HG02840 (cell line): ENCODE data around the gene NRDC.

Experiments used
- ATAC-seq: cut with Tn5 transposase; IDR thresholded peaks from one replicate; pipeline ENCODE4 v1.9.1; 2021; ENCODE audit warnings: mild to moderate bottlenecking, moderate library complexity, moderate number of reproducible peaks; ENCODE audit not compliant: unreplicated experiment, low FRiP score

NRDC gene, protein sequence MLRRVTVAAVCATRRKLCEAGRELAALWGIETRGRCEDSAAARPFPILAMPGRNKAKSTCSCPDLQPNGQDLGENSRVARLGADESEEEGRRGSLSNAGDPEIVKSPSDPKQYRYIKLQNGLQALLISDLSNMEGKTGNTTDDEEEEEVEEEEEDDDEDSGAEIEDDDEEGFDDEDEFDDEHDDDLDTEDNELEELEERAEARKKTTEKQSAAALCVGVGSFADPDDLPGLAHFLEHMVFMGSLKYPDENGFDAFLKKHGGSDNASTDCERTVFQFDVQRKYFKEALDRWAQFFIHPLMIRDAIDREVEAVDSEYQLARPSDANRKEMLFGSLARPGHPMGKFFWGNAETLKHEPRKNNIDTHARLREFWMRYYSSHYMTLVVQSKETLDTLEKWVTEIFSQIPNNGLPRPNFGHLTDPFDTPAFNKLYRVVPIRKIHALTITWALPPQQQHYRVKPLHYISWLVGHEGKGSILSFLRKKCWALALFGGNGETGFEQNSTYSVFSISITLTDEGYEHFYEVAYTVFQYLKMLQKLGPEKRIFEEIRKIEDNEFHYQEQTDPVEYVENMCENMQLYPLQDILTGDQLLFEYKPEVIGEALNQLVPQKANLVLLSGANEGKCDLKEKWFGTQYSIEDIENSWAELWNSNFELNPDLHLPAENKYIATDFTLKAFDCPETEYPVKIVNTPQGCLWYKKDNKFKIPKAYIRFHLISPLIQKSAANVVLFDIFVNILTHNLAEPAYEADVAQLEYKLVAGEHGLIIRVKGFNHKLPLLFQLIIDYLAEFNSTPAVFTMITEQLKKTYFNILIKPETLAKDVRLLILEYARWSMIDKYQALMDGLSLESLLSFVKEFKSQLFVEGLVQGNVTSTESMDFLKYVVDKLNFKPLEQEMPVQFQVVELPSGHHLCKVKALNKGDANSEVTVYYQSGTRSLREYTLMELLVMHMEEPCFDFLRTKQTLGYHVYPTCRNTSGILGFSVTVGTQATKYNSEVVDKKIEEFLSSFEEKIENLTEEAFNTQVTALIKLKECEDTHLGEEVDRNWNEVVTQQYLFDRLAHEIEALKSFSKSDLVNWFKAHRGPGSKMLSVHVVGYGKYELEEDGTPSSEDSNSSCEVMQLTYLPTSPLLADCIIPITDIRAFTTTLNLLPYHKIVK

DNA sequence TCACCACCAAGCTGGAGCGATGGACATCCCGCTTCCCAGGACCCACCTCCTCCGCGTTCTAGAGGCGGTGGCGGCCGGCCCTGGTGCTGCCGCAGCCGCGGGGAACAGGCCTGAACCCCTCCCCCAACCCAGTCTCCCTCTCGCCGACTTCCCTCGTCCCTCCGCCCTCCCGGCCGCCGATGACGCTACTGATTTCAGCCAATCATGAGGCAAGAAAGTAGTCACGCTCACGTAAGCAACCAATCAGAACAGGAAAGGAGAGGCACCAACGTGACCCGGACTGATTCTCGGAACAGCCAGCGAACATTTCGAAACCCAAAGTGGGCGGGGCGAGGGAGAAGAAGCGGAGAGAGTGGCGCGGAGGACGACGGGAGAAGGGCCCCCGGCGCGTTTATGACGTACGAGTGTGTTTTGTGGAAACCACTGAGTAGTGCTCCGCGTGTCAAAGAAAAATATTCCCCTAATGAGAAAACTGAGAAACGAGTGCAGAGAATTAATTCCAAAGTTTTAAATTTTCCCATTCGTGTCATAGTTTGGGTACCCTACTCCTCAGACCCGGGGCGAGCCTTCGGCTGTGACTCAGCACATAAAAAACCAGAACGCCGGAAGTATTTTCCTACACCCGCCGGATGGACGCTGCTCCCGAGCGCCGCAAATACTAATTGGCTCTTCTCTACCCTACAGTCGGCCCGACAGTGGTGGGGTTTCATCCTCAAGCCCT, at the start of gene NRDC:
Gene NRDC (minus strand): TSS at position 112 of the 721 bp plus-strand sequence. CDS start 112 bp downstream, outside the sequence.
- ATAC-seq = peak; percentile 96

DNA sequence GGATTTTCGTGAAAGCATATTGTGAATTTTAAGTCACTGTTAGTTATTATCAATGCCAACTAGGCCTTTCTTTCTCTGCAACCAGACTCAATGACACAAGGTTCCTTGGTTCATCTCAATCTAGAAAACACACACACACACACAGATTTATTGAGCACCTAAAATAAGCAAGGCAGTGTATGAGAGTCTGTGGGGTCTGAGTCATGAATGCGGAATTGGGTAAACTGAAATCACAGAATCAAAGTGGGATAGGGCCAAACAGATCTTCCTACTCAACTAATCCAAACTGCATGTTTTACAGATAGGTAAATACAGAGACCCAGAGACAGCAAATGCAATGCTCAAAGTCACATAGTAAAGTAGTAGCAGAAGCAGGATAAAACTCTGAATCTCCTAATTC, 48.5 kb upstream of the NRDC start:
- ATAC-seq = no peak

DNA sequence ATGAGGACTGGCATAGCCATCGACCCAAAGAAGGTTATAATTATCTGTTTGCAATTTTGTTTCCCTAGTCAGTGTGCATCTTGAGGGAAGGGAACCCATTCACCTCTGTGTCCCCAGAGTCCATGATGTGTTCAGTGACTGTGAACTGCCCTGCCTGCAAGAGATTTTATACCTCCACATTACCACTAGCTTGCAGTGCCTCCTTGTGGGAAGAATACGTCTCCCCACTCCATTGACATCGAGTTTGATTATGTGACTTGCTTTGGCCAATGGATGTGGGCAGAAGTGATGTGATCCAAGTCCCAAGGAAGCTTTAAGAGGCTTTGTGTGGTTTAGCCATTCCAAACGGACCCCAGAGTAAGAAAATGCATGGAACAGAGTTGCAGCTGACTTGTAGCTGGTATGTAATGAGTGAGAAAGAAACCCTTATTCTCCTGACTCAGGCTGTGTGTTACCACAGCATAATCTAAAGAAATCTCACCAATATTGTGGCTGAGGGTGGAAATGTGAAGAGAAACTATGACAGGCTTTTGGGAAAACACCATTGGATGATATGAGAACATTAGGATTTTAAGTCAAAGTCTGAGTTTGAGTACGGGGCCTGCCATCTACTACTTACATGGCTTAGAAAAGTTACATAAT, 47.8 kb upstream of the NRDC start:
- ATAC-seq = no peak

DNA sequence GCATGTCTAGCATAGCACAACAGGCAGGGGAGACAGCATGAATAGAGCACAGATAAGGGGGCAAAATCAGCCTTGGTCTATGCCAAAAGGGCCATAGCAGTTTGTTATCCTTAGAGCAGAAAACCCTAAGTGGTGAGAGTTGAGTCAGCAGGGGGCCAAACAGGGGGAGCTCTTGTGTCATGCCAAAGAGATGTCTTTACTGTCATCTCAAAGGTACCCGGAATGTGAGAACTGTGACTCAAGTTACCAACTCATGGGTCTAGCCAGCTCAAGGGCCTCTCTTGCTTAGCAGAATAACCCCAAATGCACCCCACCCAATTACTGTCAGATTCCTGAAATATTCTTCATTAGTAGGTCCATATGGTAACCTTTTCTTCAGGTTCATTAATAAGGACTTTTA, 45.9 kb upstream of the NRDC start:
- ATAC-seq = no peak

DNA sequence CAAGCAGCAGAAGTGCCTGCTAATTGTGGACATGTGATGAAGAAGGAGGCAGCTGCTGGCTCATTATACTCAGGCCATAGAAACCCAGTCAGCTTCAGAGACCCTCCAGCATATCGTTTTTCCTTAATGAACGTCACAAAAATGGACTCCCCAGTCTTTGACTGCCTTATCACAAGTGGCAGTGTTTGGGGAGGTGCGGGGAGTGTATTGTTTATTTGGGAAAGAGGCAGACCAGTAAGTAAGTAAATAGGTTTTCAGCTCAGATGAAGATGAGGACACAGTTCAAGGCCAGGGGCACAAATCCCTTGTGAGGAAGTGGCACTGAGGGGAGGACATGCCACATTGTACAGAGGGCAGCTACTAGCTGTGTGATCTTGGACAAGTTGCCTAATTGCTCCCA, 43.5 kb upstream of the NRDC start:
- no peak for ATAC-seq

DNA sequence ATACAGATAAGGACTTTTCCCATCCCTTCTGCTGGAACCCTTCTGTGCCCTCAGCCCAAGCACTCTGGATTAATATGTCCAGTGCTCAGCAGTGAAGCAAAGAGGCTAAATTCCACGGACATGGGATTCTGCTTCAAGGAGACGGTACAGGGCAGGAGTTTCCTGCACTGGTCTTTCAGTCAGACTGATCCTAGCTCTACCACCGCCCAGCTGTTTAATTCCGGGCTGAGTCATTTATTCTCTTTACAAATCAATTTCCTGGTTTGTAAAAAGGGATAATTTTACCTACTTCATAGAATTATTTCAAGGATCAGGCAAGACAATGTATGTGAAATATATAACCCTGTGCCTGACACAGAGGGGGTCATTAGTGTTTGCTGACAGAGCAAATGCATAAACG, 41.6 kb upstream of the NRDC start:
- no peak for ATAC-seq

DNA sequence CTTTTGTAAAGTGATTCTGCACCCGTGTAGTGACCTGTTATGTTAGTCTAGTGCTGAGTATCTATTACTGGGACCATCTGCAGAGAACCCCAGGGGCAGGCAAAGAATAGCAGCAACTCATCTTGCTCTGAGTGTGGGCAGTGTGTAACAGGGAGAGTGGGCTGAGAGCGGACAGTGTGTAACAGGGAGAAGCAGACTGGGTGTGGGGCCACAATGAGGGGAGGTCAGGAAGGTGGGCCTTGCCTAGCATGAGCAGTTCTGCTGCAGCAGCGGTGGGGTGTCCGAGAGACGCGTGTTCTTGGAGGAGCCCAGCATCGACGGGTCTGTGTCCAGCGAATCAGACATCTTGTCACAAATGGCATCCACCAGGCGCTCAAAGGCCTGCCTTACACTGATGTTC, 41.2 kb upstream of the NRDC start:
- no peak for ATAC-seq

DNA sequence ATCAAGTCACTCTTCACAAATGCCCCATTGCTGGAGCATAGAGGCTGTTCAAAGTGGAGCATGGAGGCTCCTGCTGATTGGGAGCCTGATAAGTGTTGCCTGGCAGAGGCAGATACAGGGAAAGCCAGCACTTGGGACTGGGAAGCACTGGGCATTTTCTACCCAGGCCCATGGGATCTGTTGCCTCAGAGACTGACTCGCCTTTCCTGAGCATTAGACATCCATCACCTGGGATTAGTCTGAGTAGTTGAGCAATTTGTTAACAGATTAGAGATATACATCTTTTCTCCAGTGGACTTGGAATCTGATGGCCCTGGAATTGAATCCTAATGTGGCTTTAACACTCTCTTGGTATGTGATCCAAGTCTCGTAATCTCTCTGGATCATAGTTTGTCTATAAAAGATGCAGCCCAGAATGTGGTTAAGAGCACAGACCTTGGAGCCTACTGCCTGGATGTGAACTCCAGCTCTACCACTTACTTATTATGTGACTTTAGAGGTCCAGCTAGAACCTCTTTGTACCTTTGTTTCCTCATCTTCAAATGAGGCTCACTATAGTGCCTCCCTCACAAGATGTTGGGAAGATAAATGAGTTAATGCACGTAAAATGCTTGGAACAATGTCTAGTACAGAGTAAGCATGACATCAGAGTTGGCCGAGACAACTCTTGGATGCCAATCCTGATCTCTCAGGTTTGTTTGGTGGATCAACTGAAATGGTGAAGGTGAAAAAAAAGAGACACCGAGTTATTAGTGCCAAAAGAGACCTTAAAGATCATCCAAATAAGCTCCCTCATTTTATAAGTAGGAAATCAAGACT, 38.3 kb upstream of the NRDC start:
- no peak for ATAC-seq

DNA sequence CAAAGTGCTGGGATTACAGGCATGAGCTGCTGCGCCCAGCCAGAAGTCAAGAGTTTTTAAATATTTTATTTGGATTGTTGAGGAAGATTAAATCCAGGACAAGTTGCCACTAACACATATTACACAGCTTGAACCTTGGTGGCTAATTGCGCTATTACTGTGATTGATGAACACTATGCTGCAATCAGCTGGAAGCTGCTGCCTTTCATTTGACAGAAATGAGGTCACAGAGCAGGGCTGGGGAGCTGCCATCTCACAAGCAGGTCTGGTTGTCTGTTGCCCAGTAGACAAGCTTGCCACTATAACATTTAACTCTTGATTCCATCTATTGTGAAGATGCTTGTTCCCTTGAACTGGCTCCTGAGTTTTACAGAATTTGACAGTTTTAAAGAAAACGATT, 37.4 kb upstream of the NRDC start:
- no peak for ATAC-seq

DNA sequence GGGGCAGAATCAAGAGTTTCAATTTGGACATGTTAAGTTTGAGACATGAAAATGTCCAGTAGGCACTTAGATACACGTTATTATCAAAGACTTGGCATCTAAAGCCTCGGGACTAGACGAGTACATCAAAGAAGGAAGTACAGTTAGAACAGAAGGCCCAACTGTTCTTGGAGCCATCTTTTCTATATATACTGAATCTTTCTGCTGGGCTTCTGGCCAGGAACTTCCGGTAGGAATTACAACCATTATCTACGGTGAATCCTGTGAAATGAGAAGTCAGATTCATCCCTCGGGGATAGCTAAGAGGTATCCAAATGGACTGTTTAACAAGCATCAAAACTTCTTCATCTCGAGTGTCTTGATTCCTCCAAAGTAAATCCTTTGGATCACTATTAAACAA, 34.4 kb upstream of the NRDC start:
- no peak for ATAC-seq

DNA sequence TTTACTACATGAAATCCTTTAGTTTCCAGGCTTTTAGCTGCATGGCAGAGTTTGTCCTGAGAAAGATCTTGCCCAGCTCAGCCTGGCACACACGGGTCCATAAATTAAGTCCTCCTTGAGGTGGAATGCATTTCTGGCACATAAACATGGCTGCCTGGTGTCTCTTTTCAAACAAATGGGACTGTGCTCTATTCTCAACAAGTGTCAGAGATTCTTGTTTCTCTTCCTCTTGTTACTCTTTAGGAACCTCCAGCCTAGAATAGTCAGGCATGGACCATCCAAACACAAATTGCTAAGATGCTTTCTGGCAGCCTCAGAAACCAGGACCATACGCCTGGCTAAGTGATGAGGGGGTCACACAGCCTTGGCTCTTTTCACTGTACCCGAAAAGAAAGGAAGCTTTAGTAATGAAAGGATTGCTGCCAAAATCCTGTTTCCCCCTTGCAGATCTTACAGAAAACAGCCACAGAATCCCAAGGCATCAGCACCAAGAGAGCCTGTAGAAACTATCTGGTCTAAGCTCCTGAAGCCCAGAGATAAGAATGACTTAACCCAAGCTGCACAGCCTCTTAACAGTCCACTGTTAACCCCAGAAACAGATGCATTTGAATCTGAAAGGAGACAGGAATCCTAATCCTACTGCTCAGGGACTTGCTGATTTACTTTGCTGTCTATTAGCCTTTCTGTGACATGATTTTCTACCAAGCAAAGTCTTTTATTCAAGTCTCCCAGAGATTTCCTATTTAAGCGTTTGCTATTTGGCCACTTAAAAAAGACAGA, 31.9 kb upstream of the NRDC start:
- ATAC-seq = no peak

DNA sequence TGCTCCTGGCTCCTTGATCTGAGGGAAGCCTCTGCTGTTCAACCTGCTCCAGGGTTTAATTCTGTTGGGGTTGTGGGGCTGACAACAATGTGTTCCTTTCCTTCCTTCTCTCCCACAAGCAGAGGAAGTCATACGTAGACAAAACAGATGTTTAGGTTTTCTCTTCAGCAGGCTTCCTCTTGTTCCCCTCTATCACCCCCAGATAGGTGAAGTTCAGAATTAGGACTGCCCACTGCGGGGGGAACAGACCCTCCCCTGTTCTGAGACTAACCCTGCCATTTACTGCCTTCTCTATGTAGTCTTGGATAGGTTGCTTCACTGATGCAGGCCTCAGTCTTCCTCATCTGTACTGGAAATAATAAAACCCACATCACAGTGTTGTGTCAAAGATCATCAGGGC, 30.0 kb upstream of the NRDC start:
- ATAC-seq = no peak

DNA sequence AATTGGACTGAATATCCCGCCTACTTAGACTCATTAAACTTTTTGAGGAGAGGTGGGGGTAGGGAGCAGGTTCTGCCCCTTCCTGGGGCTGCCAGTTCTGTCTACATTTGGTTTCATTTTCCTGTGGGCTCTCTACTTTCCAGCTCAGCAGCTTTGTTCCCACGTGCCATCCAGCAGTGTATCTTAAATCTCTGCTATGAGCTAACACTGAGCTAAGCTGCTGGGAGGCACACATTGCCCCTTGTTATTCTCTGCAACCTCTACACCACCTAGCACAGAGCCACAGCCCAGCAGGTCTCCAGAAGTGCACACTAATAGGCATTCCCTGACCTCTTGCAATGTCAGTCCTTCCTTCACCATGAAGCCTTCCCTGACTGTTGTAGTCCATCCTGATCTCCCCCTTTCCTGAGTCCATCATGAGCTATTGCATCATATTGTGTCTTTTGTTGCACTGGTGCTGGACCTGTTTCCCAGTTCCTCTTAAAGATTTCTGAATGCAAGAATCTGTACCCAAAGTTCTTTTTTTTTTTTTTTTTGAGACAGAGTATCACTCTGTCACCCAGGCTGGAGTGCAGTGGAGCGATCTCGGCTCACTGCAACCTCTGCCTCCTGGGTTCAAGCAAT, 28.7 kb upstream of the NRDC start:
- ATAC-seq = no peak

DNA sequence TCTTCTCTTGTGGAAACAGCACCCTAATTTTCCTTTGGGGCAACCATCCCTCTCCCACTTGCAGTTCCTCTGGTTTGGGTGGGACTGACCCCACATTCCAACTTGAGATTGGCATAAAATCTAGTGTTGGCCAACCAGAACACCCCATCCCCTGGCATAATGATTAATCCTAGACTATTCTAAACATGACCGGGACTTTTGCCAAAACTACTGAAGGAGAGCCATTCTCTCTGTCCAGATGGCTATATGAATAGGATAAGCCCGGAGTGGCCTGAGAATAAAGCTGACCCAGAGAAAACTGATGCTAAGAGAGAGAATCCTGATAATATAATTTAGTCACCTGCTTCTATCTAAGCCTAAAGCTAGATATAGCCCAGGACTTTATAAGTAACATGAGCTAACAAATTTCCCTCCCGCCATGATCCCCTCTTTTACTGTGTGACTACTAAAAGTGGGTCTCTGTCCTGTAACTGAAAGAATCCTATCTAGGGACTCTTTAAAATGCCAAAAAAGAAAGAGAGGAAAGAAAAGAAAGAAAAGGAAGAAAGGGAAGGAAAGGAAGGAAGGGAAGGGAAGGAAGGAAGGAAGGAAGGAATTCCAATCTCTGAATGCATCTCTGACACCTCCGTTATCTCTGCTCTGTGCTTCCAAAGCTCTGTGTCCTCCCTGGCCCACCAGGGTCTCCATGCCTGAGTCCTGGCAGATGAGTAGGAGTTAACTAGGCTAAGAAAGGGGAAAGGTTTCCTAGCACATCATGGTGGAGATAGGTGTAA, 28.0 kb upstream of the NRDC start:
- ATAC-seq = no peak

DNA sequence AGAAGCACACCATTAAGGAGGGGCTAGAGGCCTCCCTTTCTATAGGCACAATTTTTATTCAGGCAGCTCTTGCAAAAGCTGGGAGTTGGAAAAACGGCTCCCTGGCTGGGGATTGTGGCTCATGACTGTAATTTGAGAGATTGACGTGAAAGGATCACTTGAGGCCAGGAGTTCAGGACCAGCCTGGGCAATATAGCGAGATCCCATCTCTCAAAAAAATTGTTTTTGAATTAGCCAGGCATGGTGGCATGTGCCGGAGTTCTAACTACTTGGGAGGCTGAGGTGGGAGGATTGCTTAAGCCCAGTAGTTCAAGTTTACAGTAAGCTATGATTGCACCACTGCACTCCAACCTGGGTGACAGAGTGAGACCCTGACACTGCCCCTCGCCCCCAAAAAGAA, 23.9 kb upstream of the NRDC start:
- ATAC-seq = no peak

DNA sequence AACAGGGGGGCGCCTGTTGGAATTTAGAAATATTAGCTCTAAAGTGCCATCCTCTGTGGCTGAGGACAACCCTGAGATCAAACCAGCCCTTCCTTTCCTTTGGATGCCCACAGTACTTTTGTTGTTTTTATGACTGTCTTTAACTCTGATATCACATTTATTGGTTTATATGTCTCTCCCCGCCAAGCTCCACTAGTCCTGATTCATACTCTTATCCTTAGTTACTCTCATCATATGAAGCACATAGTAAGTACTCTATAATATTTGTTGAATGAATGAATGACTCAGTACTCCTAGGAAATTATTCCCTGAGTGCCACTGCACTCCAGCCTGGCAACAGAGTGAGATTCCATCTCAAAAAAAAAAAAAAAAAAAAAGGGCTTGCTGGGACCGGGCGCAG, 22.6 kb upstream of the NRDC start:
- ATAC-seq = no peak

DNA sequence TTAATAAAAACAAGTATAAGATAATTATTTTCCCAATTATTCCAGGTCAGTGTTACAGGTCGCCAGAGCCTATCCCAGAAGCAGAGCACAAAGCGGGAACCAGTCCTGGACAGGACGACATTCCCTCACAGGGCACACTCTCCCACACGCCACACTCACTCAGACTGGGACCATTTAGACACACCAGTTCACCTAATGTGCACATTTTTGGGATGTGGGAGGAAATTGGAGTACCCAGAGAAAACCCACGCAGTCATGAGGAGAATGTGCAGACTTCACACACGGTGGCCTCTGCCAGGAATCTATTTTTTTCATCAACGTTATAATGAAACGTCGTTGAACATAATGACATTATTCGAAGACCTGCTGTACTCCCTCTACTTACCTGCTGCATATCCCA, 20.5 kb upstream of the NRDC start:
- no peak for ATAC-seq
